Adrenal gland (tissue), 5 donors: ENCODE data around the gene PSMG2.

Experiments
- POLR2A ChIP-seq, 2 donors: fragments of 450-650 bp; IDR thresholded peaks; one replicate each; pipeline ENCODE4 v1.6.1; 2017; ENCODE audit warnings: antibody characterized with exemption in 2 of 2, mild to moderate bottlenecking in 2 of 2, moderate library complexity in 1 of 2
- TF ChIP-seq, protein P1 (sequence below), 6 experiments: fragments of 450-650 bp in 4 of 6; fragments of 200-600 bp in 2 of 6; sonication (generic) in 1 of 6; IDR thresholded peaks; 1 replicate in 5 of 6; 2 replicates in 1 of 6; pipeline versions ENCODE4 v1.5.1 to v1.8.0; 2016 to 2021; ENCODE audit warnings: antibody characterized with exemption in 6 of 6, mild to moderate bottlenecking in 2 of 6, moderate library complexity in 1 of 6
- donor health status: DM: no; HTN: no; CAD: no.

DNA sequence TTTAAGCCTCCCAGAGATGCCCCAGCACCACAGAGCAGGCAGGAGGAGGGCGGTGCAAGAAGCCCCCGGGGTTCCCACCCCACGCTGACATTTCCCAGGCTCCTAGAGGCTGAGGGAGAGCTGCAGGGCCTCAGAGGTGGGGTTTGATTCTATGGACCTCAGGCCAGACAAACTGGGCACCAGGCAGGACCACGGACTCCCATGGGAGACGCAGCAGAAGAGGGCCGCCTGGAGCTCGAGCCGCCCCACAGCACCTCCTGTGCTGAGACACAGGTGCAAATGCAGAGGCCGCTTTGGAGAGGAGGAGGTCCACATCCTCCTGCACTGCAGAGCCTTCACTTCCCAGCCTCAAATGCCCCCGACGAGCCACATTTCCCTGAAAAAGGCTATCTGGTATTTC, 62.7 kb downstream of the PSMG2 start:
- no peak for TF ChIP-seq POLR2A (IDR thresholded peaks at IDR 0.05)
- TF ChIP-seq, protein P1, sequence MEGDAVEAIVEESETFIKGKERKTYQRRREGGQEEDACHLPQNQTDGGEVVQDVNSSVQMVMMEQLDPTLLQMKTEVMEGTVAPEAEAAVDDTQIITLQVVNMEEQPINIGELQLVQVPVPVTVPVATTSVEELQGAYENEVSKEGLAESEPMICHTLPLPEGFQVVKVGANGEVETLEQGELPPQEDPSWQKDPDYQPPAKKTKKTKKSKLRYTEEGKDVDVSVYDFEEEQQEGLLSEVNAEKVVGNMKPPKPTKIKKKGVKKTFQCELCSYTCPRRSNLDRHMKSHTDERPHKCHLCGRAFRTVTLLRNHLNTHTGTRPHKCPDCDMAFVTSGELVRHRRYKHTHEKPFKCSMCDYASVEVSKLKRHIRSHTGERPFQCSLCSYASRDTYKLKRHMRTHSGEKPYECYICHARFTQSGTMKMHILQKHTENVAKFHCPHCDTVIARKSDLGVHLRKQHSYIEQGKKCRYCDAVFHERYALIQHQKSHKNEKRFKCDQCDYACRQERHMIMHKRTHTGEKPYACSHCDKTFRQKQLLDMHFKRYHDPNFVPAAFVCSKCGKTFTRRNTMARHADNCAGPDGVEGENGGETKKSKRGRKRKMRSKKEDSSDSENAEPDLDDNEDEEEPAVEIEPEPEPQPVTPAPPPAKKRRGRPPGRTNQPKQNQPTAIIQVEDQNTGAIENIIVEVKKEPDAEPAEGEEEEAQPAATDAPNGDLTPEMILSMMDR (IDR thresholded peaks at IDR 0.05), result no peak
